ENCODE data around the gene TANC2.

The TANC2 gene

GRCh38 chr17:62935523-62935922 is 30.5 kb upstream of the TANC2 start:
- no peaks in the 10 kb centered on the region for H3K36me3 Mint-ChIP-seq
- H3K9me3 Mint-ChIP-seq = peaks cover 3% of the 10 kb centered on the region
- no peak overlapping the region for H3K27ac Mint-ChIP-seq
- H3K27me3 Mint-ChIP-seq = peaks cover 20% of the 10 kb centered on the region
- no peak overlapping the region for H3K4me3 Mint-ChIP-seq
- DNase-seq (ENCODE audit: low spot score in 2 of 2) (no peak), ATAC-seq (ENCODE audit: low read depth) (no peak)
- H3K4me1 Mint-ChIP-seq = peaks cover under 1% of the 10 kb centered on the region

DNA sequence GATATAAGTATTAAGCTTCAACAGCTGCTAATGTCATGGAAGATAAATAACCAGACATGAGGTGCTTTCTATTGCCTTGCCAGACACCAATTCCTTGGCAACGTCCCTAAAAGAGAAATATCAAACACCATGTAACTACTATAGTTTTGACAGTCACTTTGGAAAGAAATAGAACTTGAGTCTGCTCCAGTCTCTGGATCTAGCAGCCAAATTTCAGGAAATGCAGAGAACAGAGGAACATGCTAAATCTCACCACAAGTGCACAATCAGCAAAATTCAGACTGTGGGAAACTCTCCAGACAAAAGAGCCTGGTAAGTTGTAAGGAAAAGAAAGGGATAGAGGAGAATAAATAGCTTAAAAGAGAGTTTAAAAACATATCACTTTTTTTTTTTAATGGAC is 28.4 kb upstream of the TANC2 start:
- ATAC-seq (ENCODE audit: low read depth) = no peak
- Mint-ChIP-seq H3K27ac (no peak overlapping the region), H3K4me1 (no peaks in the 10 kb centered on the region), H3K9me3 (peaks cover 13% of the 10 kb centered on the region), H3K27me3 (peaks cover 16% of the 10 kb centered on the region), H3K4me3 (no peak overlapping the region), H3K36me3 (peaks cover 2% of the 10 kb centered on the region)
- no peak for DNase-seq (ENCODE audit: low spot score in 2 of 2)

DNA sequence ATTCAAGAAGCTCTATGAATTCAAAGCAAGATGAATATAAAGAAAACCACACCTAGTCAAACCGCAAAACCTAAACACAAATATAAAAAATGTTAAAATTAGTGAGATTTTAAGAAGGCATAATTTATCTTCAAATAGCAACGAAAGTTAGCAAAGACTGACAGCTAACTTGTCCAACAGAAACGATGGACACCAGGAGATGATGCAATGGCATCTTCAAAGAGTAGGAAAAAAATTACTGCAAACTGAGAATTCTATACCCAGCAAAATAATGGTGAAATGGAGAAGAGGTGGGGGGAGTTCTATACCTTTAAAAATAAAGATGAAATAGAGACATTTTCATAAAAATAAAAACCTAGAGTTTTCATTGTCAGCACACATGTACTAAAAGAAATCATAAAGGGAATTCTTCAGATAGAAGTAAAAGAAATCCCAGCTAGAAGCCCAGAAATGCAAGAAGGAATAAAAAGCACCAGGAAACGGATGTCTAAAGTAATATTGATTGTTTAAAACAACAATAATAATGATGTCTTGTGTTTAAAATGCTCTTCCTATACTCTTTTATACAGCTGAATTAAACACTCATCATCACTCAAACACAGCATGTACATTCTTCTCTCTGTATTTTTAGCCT is 24.6 kb upstream of the TANC2 start:
- Mint-ChIP-seq H3K4me1 (peaks cover 2% of the 10 kb centered on the region), H3K4me3 (no peak overlapping the region), H3K36me3 (peaks cover 2% of the 10 kb centered on the region), H3K27ac (no peak overlapping the region), H3K27me3 (peaks cover 14% of the 10 kb centered on the region), H3K9me3 (peaks cover 15% of the 10 kb centered on the region)
- ATAC-seq (ENCODE audit: low read depth) (no peak), DNase-seq (ENCODE audit: low spot score in 2 of 2) (no peak)

DNA sequence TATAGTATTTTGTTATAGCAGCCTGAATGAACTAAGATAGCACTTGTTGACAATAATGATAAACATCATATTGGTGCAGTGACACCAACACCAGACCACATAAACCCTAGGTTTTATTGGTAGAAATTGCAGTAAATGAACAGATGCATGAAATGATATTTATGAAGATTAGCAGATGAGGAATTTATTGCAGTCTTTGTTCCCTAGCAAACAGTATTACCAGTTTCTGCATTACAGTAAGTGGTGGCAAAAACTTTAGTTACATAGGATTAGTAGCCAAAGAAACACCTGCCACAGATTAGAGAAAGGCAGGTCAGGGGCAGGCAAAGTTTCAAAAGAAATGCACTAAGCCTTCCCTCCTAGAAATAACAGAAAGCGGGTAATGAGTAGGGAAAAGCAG is 17.7 kb upstream of the TANC2 start:
- ATAC-seq (ENCODE audit: low read depth) (no peak), DNase-seq (ENCODE audit: low spot score in 2 of 2) (no peak)
- Mint-ChIP-seq H3K36me3 (peaks cover 2% of the 10 kb centered on the region), H3K9me3 (peaks cover 4% of the 10 kb centered on the region), H3K27me3 (peaks cover 10% of the 10 kb centered on the region), H3K4me3 (no peak overlapping the region), H3K27ac (no peak overlapping the region), H3K4me1 (peaks cover 2% of the 10 kb centered on the region)

DNA sequence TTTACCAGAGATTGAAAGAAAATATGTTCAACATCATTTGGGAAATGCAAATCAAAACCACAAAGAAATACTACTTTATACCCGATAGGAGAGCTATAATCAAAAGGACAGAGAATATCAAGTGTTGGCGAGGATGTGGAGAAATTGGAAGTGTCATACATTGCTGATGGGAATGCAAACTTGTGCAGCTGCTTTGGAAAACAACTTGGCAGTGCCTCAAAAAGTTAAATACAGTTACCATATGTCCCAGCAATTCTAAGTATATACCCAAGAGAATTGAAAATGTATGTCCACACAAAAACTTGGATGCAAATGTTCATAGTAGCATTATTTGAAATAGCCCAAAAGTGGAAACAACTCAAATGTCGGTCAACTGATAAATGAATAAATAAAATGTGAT is 17.0 kb upstream of the TANC2 start:
- DNase-seq (ENCODE audit: low spot score in 2 of 2) = no peak
- Mint-ChIP-seq H3K27me3 (peaks cover 6% of the 10 kb centered on the region), H3K4me3 (no peak overlapping the region)

DNA sequence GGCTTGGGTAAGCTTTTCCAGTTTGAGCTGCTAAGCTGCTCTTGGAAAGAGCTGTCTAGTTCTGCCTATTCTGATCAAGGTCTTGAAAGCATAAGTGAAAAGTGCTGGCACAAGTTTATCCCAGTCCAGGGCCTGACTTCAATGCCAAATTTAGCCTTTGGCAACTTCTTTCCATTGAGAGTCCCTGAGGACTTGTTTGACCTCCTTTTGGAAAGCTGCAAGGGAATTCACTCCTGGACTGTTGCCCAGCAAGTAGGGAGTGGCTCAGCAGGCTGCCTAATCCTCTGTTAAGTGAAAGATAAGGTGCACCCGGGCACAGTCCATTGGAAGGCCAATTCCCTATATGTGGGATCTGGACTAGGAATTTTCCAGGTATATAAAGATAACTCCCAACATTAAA is 16.0 kb upstream of the TANC2 start:
- no peak for DNase-seq (ENCODE audit: low spot score in 2 of 2)
- no peak overlapping the region for H3K4me3 Mint-ChIP-seq
- H3K9me3 Mint-ChIP-seq = peaks cover 4% of the 10 kb centered on the region

More for the DNA sequence above, 17.0 kb upstream of the TANC2 start:
- Mint-ChIP-seq H3K4me1 (peaks cover 2% of the 10 kb centered on the region), H3K9me3 (peaks cover 4% of the 10 kb centered on the region), H3K27ac (no peak overlapping the region), H3K36me3 (peaks cover 2% of the 10 kb centered on the region)
- no peak for ATAC-seq (ENCODE audit: low read depth)

GRCh38 chr17:62955841-62956352 is 10.1 kb upstream of the TANC2 start:
- no peaks in the 10 kb centered on the region for H3K9me3 Mint-ChIP-seq
- ATAC-seq (ENCODE audit: low read depth) = no peak
- no peak overlapping the region for H3K27ac Mint-ChIP-seq
- no peaks in the 10 kb centered on the region for H3K36me3 Mint-ChIP-seq
- no peak for DNase-seq (ENCODE audit: low spot score in 2 of 2)
- no peak overlapping the region for H3K4me3 Mint-ChIP-seq
- H3K27me3 Mint-ChIP-seq = peaks cover 4% of the 10 kb centered on the region
- no peaks in the 10 kb centered on the region for H3K4me1 Mint-ChIP-seq

More for the DNA sequence above, 16.0 kb upstream of the TANC2 start:
- ATAC-seq (ENCODE audit: low read depth) = no peak
- Mint-ChIP-seq H3K36me3 (peaks cover 2% of the 10 kb centered on the region), H3K27ac (no peak overlapping the region), H3K27me3 (peaks cover 5% of the 10 kb centered on the region), H3K4me1 (peaks cover 2% of the 10 kb centered on the region)

GRCh38 chr17:62963296-62963695 is 2.7 kb upstream of the TANC2 start:
- H3K27ac Mint-ChIP-seq = no peak overlapping the region
- H3K27me3 Mint-ChIP-seq = peaks cover 5% of the 10 kb centered on the region
- no peaks in the 10 kb centered on the region for H3K9me3 Mint-ChIP-seq
- DNase-seq (ENCODE audit: low spot score in 2 of 2) (no peak), ATAC-seq (ENCODE audit: low read depth) (no peak)
- peaks cover 16% of the 10 kb centered on the region for H3K4me1 Mint-ChIP-seq
- no peak overlapping the region for H3K4me3 Mint-ChIP-seq
- H3K36me3 Mint-ChIP-seq = no peaks in the 10 kb centered on the region

DNA sequence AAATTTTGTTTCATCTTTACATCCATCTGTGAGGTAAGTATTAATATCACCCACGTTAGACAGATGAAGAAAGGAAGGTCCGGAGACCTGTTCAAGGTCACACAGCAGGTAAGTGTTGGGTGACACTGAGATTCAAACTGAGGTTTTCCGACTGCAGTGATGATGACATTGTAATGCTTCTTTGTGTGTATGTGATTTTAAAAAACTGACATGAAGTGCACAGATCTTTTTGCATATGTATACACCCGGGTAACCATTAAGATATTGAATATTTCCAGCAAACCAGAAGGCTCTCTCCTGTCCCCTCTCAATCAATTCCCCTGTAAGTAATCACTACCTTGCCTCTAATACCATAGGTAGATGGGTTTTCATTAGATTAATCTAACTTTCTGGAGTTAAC is 1.5 kb upstream of the TANC2 start:
- Mint-ChIP-seq H3K27ac (no peak overlapping the region), H3K4me1 (peaks cover 17% of the 10 kb centered on the region), H3K9me3 (no peaks in the 10 kb centered on the region), H3K4me3 (no peak overlapping the region), H3K27me3 (peaks cover 5% of the 10 kb centered on the region), H3K36me3 (no peaks in the 10 kb centered on the region)
- no peak for ATAC-seq (ENCODE audit: low read depth)
- DNase-seq (ENCODE audit: low spot score in 2 of 2) = no peak

- H3K4me3 Mint-ChIP-seq = peak overlapping the region; percentile 90
- DNase-seq (ENCODE audit: low spot score in 2 of 2) (no peak), ATAC-seq (ENCODE audit: low read depth) (peak; percentile 0)
- H3K9me3 Mint-ChIP-seq = no peaks in the 10 kb centered on the region
- H3K36me3 Mint-ChIP-seq = no peaks in the 10 kb centered on the region
- H3K4me1 Mint-ChIP-seq = peaks cover 17% of the 10 kb centered on the region
- H3K27me3 Mint-ChIP-seq = peaks cover 3% of the 10 kb centered on the region
- peak overlapping the region; percentile 96 for H3K27ac Mint-ChIP-seq
Measured at GRCh38 chr17:62965174-62965685, 805 bp upstream of the TANC2 start.

GRCh38 chr17:62966426-62967204 is 580 bp downstream of the TANC2 start:
- Mint-ChIP-seq H3K27ac (no peak overlapping the region), H3K27me3 (peaks cover 2% of the 10 kb centered on the region), H3K4me1 (peaks cover 17% of the 10 kb centered on the region), H3K4me3 (peak overlapping the region; percentile 81), H3K36me3 (no peaks in the 10 kb centered on the region), H3K9me3 (no peaks in the 10 kb centered on the region)
- peak in 1 of 2 donors; percentile 6 for DNase-seq (ENCODE audit: low spot score in 2 of 2)
- peak; percentile 58 for ATAC-seq (ENCODE audit: low read depth)

DNA sequence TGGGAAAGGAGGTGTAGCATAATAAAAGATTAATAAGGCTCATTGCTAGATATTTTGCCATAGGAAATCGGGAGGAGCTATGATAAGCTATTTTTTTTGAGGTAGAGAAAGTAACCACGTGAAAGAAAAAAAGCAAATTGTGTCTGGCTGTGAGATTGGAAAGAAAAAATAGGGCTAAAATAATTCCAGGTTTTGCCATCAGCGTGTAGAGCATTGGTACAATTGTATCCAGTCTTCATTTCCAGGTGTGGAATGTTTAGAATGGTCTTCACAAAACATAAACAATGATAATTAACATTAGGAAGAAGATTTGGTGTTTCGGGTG is 1.1 kb downstream of the TANC2 start:
- Mint-ChIP-seq H3K27ac (no peak overlapping the region), H3K4me1 (peaks cover 17% of the 10 kb centered on the region), H3K36me3 (no peaks in the 10 kb centered on the region), H3K27me3 (peaks cover 3% of the 10 kb centered on the region), H3K4me3 (peak overlapping the region; percentile 81), H3K9me3 (no peaks in the 10 kb centered on the region)
- ATAC-seq (ENCODE audit: low read depth) (no peak), DNase-seq (ENCODE audit: low spot score in 2 of 2) (no peak)

DNA sequence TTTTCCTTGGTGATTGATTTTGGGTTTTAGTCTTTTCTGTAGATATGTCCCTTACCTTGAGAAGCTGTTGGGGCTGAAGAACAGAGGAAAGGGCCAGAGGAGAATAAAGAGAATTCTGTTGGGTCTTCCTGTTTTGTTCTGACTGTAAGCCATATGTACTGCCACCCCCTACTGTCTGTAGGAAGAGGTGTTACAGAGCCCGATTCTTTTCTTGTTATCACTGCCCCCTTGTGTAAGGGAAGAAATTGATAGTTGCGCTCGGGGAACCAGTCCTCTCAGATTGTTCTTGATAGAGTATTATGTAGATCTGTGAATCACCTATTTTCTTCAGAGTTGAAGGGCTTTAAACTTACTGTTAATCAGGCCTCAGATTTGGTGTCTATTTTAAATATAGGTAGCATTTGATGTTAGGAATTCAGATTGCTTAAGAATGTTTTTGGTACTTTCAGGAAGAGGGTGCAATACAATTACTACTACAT is 2.4 kb downstream of the TANC2 start:
- Mint-ChIP-seq H3K4me3 (peak overlapping the region; percentile 56), H3K4me1 (peaks cover 17% of the 10 kb centered on the region), H3K27ac (no peak overlapping the region), H3K27me3 (peaks cover 7% of the 10 kb centered on the region), H3K9me3 (no peaks in the 10 kb centered on the region), H3K36me3 (no peaks in the 10 kb centered on the region)
- DNase-seq (ENCODE audit: low spot score in 2 of 2) (peak; percentile 15 to 56), ATAC-seq (ENCODE audit: low read depth) (peak; percentile 58)

- no peak for DNase-seq (ENCODE audit: low spot score in 2 of 2)
- H3K4me3 Mint-ChIP-seq = no peak overlapping the region
- no peak overlapping the region for H3K27ac Mint-ChIP-seq
- no peaks in the 10 kb centered on the region for H3K36me3 Mint-ChIP-seq
- no peak for ATAC-seq (ENCODE audit: low read depth)
- peaks cover 14% of the 10 kb centered on the region for H3K4me1 Mint-ChIP-seq
- H3K27me3 Mint-ChIP-seq = peaks cover 7% of the 10 kb centered on the region
- no peaks in the 10 kb centered on the region for H3K9me3 Mint-ChIP-seq
Measured at GRCh38 chr17:62970610-62971009, 4.6 kb downstream of the TANC2 start.

All from memory B cell (primary cell).